GM18507 (cell line): Measurements from ENCODE around the gene EFNA1.

Experiments
- DNase-seq: peaks from one replicate; pipeline ENCODE4 v3.0.0; 2011; ENCODE audit warnings: low read depth; ENCODE audit not compliant: insufficient read length; ENCODE audit errors: extremely low spot score
- FAIRE-seq: peaks from 2 replicates; lab custom pipeline; 2011; peaks lifted over from hg19 to GRCh38; lab: Jason Lieb, UNC

EFNA1 gene

GRCh38 chr1:155182052-155182550 lies 54.4 kb downstream of the EFNA1 start:
- FAIRE-seq (no peak), DNase-seq (no peak)

DNA sequence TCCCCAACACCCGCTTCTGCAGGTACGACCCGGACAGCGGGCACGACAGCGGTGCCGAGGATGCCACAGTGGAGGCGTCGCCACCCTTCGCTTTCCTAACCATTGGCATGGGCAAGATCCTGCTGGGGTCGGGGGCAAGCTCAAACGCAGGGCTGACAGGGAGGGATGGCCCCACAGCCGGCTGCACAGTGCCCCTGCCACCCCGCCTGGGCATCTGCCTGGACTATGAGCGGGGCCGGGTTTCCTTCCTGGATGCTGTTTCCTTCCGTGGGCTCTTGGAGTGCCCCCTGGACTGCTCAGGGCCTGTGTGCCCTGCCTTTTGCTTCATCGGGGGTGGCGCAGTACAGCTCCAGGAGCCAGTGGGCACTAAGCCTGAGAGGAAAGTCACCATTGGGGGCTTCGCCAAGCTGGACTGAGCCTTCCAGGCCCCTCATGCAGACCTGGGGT lies 56.1 kb downstream of the EFNA1 start:
- no peak for FAIRE-seq
- no peak for DNase-seq

GRCh38 chr1:155184351-155184811 lies 56.7 kb downstream of the EFNA1 start:
- FAIRE-seq (no peak), DNase-seq (no peak)
